ENCODE measurements around the gene MOB3B. TPM values are rescaled to one million over a fixed set of nuclear protein-coding genes. Genes with fewer than 3 reads are reported as not detected.
A peak's percentile ranks its signal among the peaks of the same experiment; 100 is the strongest.

Gene MOB3B
- total RNA-seq, 1 experiment from 2014 or later = 2.6 TPM

GRCh38 chr9:27371382-27371781 lies 158.2 kb downstream of the MOB3B start:
- BruUV-seq (replicated peaks) = no TSS peak
- no peaks in the 10 kb centered on the region for H3F3A ChIP-seq (ENCODE audit: low read length, unreplicated experiment)
- no peaks in the 10 kb centered on the region for H3K79me2 ChIP-seq (ENCODE audit: low read length)
- ChIA-PET POLR2A (ENCODE audit: unreplicated experiment) (no interaction called here), CTCF (no interaction called here)
- H3K4me3 ChIP-seq (ENCODE audit: low read length) = peak overlapping the region; percentile 42; the same call in 1 of the 2 replicates
- H2AFZ ChIP-seq (ENCODE audit: low read length) = peak overlapping the region; percentile 38; the same call in 1 of the 2 replicates
- H3K36me3 ChIP-seq (ENCODE audit: low read depth, low read length) = no peaks in the 10 kb centered on the region
- peak; percentile 39 for DNase-seq
- no peak for TF ChIP-seq EZH2phosphoT487 (IDR thresholded peaks at IDR 0.05; ENCODE audit: borderline replicate concordance, low read length)
- TF ChIP-seq CTCF (conservative IDR thresholded peaks at IDR 0.05; ENCODE audit: low read depth, low read length) = no peak
- TF ChIP-seq EZH2 (IDR thresholded peaks at IDR 0.05; ENCODE audit: low read length, unreplicated experiment) = no peak
- no peaks in the 10 kb centered on the region for H3K9me2 ChIP-seq (replicated peaks; ENCODE audit: low read length)
- H4K20me1 ChIP-seq (ENCODE audit: low read length) = no peaks in the 10 kb centered on the region
- H3K27me3 ChIP-seq (ENCODE audit: low read length) = no peaks in the 10 kb centered on the region
- H3K9me3 ChIP-seq (ENCODE audit: low read length) = no peaks in the 10 kb centered on the region
- peak overlapping the region; percentile 66 for H3K4me2 ChIP-seq (ENCODE audit: low read length)
- no peak overlapping the region for H3K9ac ChIP-seq (ENCODE audit: low read length)
- peak overlapping the region; percentile 32; the same call in 1 of the 2 replicates for H3K27ac ChIP-seq (ENCODE audit: low read length)
- H3K4me1 ChIP-seq (ENCODE audit: insufficient read depth, low read length) = peaks cover 13% of the 10 kb centered on the region
- intact Hi-C loops (cut with micrococcal nuclease) = no loop called here
- peak; percentile 80 for ATAC-seq

- no peak overlapping the region for H3K27ac ChIP-seq (ENCODE audit: low read length)
- POLR2A ChIA-PET (ENCODE audit: unreplicated experiment) = no interaction called here
- intact Hi-C loops (cut with micrococcal nuclease) = no loop called here
- H3K9ac ChIP-seq (ENCODE audit: low read length) = no peak overlapping the region
- H3K9me3 ChIP-seq (ENCODE audit: low read length) = no peaks in the 10 kb centered on the region
- H3K36me3 ChIP-seq (ENCODE audit: low read depth, low read length) = no peaks in the 10 kb centered on the region
- H3F3A ChIP-seq (ENCODE audit: low read length, unreplicated experiment) = no peaks in the 10 kb centered on the region
- TF ChIP-seq EZH2 (IDR thresholded peaks at IDR 0.05; ENCODE audit: low read length, unreplicated experiment) (no peak), EZH2phosphoT487 (IDR thresholded peaks at IDR 0.05; ENCODE audit: borderline replicate concordance, low read length) (no peak), CTCF (conservative IDR thresholded peaks at IDR 0.05; ENCODE audit: low read depth, low read length) (no peak)
- H3K4me1 ChIP-seq (ENCODE audit: insufficient read depth, low read length) = peaks cover 13% of the 10 kb centered on the region
- no peak overlapping the region for H3K4me3 ChIP-seq (ENCODE audit: low read length)
- ATAC-seq = no peak
- no peak for DNase-seq
- CTCF ChIA-PET = no interaction called here
- no peaks in the 10 kb centered on the region for H3K79me2 ChIP-seq (ENCODE audit: low read length)
- no peaks in the 10 kb centered on the region for H3K9me2 ChIP-seq (replicated peaks; ENCODE audit: low read length)
- H2AFZ ChIP-seq (ENCODE audit: low read length) = no peak overlapping the region
- H3K4me2 ChIP-seq (ENCODE audit: low read length) = no peak overlapping the region
- no TSS peak for BruUV-seq (replicated peaks)
- H3K27me3 ChIP-seq (ENCODE audit: low read length) = no peaks in the 10 kb centered on the region
- no peaks in the 10 kb centered on the region for H4K20me1 ChIP-seq (ENCODE audit: low read length)
Observed at GRCh38 chr9:27369591-27369990, 160.0 kb downstream of the MOB3B start.

- BruUV-seq (replicated peaks) = no TSS peak
- intact Hi-C loops (cut with micrococcal nuclease) = no loop called here
- H3K4me2 ChIP-seq (ENCODE audit: low read length) = no peak overlapping the region
- ATAC-seq = no peak
- TF ChIP-seq EZH2phosphoT487 (IDR thresholded peaks at IDR 0.05; ENCODE audit: borderline replicate concordance, low read length) (no peak), EZH2 (IDR thresholded peaks at IDR 0.05; ENCODE audit: low read length, unreplicated experiment) (no peak), CTCF (conservative IDR thresholded peaks at IDR 0.05; ENCODE audit: low read depth, low read length) (no peak)
- H3K27me3 ChIP-seq (ENCODE audit: low read length) = no peaks in the 10 kb centered on the region
- POLR2A ChIA-PET (ENCODE audit: unreplicated experiment) = no interaction called here
- H3K9me2 ChIP-seq (replicated peaks; ENCODE audit: low read length) = no peaks in the 10 kb centered on the region
- no peak overlapping the region for H3K9ac ChIP-seq (ENCODE audit: low read length)
- no peaks in the 10 kb centered on the region for H3K9me3 ChIP-seq (ENCODE audit: low read length)
- no peaks in the 10 kb centered on the region for H4K20me1 ChIP-seq (ENCODE audit: low read length)
- H3F3A ChIP-seq (ENCODE audit: low read length, unreplicated experiment) = no peaks in the 10 kb centered on the region
- CTCF ChIA-PET = no interaction called here
- H3K4me1 ChIP-seq (ENCODE audit: insufficient read depth, low read length) = peaks cover 13% of the 10 kb centered on the region
- no peak overlapping the region for H2AFZ ChIP-seq (ENCODE audit: low read length)
- H3K36me3 ChIP-seq (ENCODE audit: low read depth, low read length) = no peaks in the 10 kb centered on the region
- H3K4me3 ChIP-seq (ENCODE audit: low read length) = no peak overlapping the region
- H3K79me2 ChIP-seq (ENCODE audit: low read length) = no peaks in the 10 kb centered on the region
- DNase-seq = no peak
- H3K27ac ChIP-seq (ENCODE audit: low read length) = no peak overlapping the region
Observed at GRCh38 chr9:27368316-27368985, 161.2 kb downstream of the MOB3B start.

All from PC-3 (cell line).